ENCODE results near the gene TRNT1.
A peak's percentile ranks its signal among the peaks of the same experiment; 100 is the strongest.

The TRNT1 gene

GRCh38 chr3:3126477-3127431, at the start of gene TRNT1:
Gene TRNT1 (plus strand): TSS chr3:3126940. CDS start chr3:3129041, 2,101 bp downstream.
- peak; percentile 98 for DNase-seq
- peak; percentile 92 for ATAC-seq

- ATAC-seq = no peak
- no peak for DNase-seq
These were observed 46.4 kb upstream of the TRNT1 start for GRCh38 chr3:3080309-3080708.

- DNase-seq = no peak
- no peak for ATAC-seq
These were observed 45.1 kb upstream of the TRNT1 start for GRCh38 chr3:3081381-3082233.

GRCh38 chr3:3082234-3082924, 44.4 kb upstream of the TRNT1 start:
- DNase-seq = no peak
- ATAC-seq = no peak

- ATAC-seq (no peak), DNase-seq (no peak)
These were observed 41.9 kb upstream of the TRNT1 start for GRCh38 chr3:3084890-3085289.

GRCh38 chr3:3085782-3086181, 41.0 kb upstream of the TRNT1 start:
- DNase-seq (no peak), ATAC-seq (peak; percentile 19)

- ATAC-seq (no peak), DNase-seq (no peak)
These were observed 40.5 kb upstream of the TRNT1 start for GRCh38 chr3:3086239-3086638.

- no peak for ATAC-seq
- no peak for DNase-seq
These were observed 39.5 kb upstream of the TRNT1 start for GRCh38 chr3:3087279-3087678.

- DNase-seq (no peak), ATAC-seq (no peak)
These were observed 38.8 kb upstream of the TRNT1 start for GRCh38 chr3:3087716-3088465.

- no peak for DNase-seq
These were observed 37.7 kb upstream of the TRNT1 start for GRCh38 chr3:3089017-3089416.

GRCh38 chr3:3097958-3098357, 28.8 kb upstream of the TRNT1 start:
- ATAC-seq = no peak
- no peak for DNase-seq

More at GRCh38 chr3:3089017-3089416, 37.7 kb upstream of the TRNT1 start:
- no peak for ATAC-seq

- no peak for ATAC-seq
- DNase-seq = no peak
These were observed 24.9 kb upstream of the TRNT1 start for GRCh38 chr3:3101660-3102458.

GRCh38 chr3:3102751-3103150, 24.0 kb upstream of the TRNT1 start:
- no peak for ATAC-seq
- DNase-seq = no peak

GRCh38 chr3:3105246-3105645, 21.5 kb upstream of the TRNT1 start:
- ATAC-seq (no peak), DNase-seq (no peak)

GRCh38 chr3:3105815-3106214, 20.9 kb upstream of the TRNT1 start:
- DNase-seq (no peak), ATAC-seq (no peak)

- no peak for ATAC-seq
- no peak for DNase-seq
These were observed 19.6 kb upstream of the TRNT1 start for GRCh38 chr3:3107181-3107580.

GRCh38 chr3:3107858-3108257, 18.9 kb upstream of the TRNT1 start:
- DNase-seq (no peak), ATAC-seq (no peak)

GRCh38 chr3:3109407-3110298, 17.1 kb upstream of the TRNT1 start:
- no peak for DNase-seq
- no peak for ATAC-seq

- DNase-seq (no peak), ATAC-seq (peak; percentile 28)
These were observed 16.5 kb upstream of the TRNT1 start, which contains the start of gene IL5RA for GRCh38 chr3:3110299-3110630. Gene IL5RA (minus strand): TSS chr3:3110374. CDS start chr3:3104984, 5,390 bp downstream.
